IgD-negative memory B cell (primary cell): ENCODE data around the gene GNAQ. TPM values are rescaled to one million over a fixed set of nuclear protein-coding genes. Genes with fewer than 3 reads are reported as not detected.
"Not testable (repeated sequence)": the region's sequence is repeated elsewhere in the genome, so short reads cannot be mapped to it uniquely, and the experiment has no call there.

ENCODE experiments used
- H3K27ac Mint-ChIP-seq, 3 donors: one replicate each; pipeline ENCODE4 v1.8.0; 2020 to 2022; ENCODE audit warnings: mild to moderate bottlenecking in 3 of 3, mixed read lengths in 3 of 3, moderate library complexity in 1 of 3
- H3K27me3 Mint-ChIP-seq: one replicate; pipeline ENCODE4 v1.8.0; 2021; ENCODE audit warnings: mixed read lengths
- H3K36me3 Mint-ChIP-seq: one replicate; pipeline ENCODE4 v1.8.0; 2020; ENCODE audit warnings: mild to moderate bottlenecking, mixed read lengths
- H3K4me1 Mint-ChIP-seq, 3 donors: one replicate each; pipeline ENCODE4 v1.8.0; 2020 to 2022; ENCODE audit warnings: mixed read lengths in 3 of 3, mild to moderate bottlenecking in 1 of 3
- H3K4me3 Mint-ChIP-seq, 4 donors: one replicate each; pipeline ENCODE4 v1.8.0; 2020 to 2022; ENCODE audit warnings: mild to moderate bottlenecking in 4 of 4, mixed read lengths in 4 of 4, moderate library complexity in 3 of 4
- H3K9me3 Mint-ChIP-seq, 3 donors: one replicate each; pipeline ENCODE4 v1.8.0; 2020 to 2021; ENCODE audit warnings: mixed read lengths in 3 of 3, mild to moderate bottlenecking in 1 of 3
- polyA plus RNA-seq: library from polyadenylated mRNA; unstranded; fragments of 300-500 nt; fragmentation: Illumina TruSeq; gene quantifications from one replicate; pipeline ENCODE4 v1.2.3, GENCODE V29; 2021

Gene GNAQ
- polyA plus RNA-seq, 1 donor from 2014 or later: 0.39 TPM

DNA sequence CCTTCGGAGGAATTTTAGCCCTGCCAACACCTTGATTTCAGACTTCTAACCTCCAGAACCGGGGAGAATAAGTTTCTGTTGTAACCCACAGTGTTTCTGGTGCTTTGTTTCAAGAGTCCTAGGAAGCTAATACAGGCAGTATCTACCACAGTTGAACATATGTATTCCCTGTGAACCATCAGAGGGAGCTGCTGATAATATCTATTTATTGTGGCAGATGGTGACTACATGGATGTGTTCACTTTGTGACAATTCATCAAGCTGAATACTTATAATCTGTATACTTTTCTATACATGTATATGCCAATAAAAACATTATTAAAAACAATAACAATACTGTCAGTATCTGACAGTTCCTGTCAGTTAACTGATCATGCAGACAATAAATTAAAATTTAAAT is 246.3 kb downstream of the GNAQ start:
- no peaks in the 10 kb centered on the region for H3K4me1 Mint-ChIP-seq
- H3K36me3 Mint-ChIP-seq: no peaks in the 10 kb centered on the region
- no peak overlapping the region for H3K4me3 Mint-ChIP-seq
- peaks cover 0 to 2% (median 0%) of the 10 kb centered on the region in 3 donors for H3K9me3 Mint-ChIP-seq
- peaks cover 7% of the 10 kb centered on the region for H3K27me3 Mint-ChIP-seq
- no peak overlapping the region for H3K27ac Mint-ChIP-seq

DNA sequence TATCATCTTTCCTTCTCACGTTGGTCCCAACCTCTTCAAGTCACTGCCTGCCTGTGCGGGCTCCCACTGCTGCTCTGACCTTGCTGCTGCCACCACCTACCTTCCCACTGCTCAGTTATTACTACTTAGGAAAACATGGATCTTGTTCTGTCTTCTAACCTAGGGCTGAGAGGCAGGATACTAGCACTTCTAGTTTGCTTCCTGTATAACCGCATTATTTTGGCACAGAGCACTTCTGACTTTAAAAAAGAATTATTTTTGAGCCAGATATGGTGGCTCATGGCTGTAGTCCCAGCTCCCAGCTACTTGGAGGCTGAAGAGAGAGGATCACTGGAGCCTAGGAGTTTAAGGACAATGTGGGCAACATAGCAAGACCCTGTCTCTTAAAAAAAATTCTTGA is 248.1 kb downstream of the GNAQ start:
- H3K4me1 Mint-ChIP-seq: peaks cover 0 to 3% (median 0%) of the 10 kb centered on the region in 3 donors
- H3K36me3 Mint-ChIP-seq: no peaks in the 10 kb centered on the region
- H3K4me3 Mint-ChIP-seq: no peak overlapping the region
- peaks cover 5% of the 10 kb centered on the region for H3K27me3 Mint-ChIP-seq
- peaks cover 0 to 2% (median 0%) of the 10 kb centered on the region in 3 donors for H3K9me3 Mint-ChIP-seq
- no peak overlapping the region for H3K27ac Mint-ChIP-seq

DNA sequence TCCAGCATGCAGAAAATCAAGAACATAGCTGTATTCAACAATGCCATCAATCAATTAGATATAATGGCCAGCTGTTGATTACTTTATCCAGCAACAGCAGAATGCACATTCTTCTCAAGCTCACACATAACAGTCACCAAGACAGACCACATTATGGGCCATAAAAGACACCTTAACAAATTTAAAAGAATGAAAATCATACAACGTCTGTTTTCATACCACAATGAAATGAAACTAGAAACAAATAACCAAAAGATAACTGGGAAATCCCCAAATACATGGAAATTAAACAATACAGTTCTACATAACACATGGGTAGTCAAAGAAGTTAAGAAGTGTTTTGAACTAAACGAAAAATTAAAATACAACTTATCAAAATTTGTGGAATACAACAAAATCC is 252.6 kb downstream of the GNAQ start:
- peaks cover 0 to 3% (median 0%) of the 10 kb centered on the region in 3 donors for H3K4me1 Mint-ChIP-seq
- no peaks in the 10 kb centered on the region for H3K36me3 Mint-ChIP-seq
- no peak overlapping the region for H3K4me3 Mint-ChIP-seq
- no peak overlapping the region for H3K27ac Mint-ChIP-seq
- peaks cover 0 to 7% (median 2%) of the 10 kb centered on the region in 3 donors for H3K9me3 Mint-ChIP-seq
- H3K27me3 Mint-ChIP-seq: peaks cover 5% of the 10 kb centered on the region

DNA sequence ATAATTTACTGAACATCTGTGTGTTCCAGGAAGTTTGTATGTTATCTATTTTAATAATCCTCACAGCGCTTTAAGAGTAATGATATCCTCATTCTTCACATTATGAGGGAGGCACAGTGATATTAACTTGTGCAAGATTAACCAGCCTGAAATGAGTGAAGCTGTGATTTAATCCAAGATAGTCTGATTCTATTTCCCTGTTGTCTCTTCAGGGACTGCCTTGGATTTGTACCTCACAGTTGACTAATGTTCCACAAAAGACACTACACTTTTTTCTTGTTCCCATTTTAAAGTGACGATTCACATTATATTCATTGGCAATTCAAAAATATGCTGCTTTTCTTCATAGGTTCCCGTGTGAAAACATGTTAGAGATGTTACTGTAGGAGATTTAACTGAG is 258.2 kb downstream of the GNAQ start:
- Mint-ChIP-seq H3K4me3 (no peak overlapping the region), H3K27me3 (peaks cover 7% of the 10 kb centered on the region), H3K4me1 (no peaks in the 10 kb centered on the region), H3K27ac (no peak overlapping the region), H3K9me3 (peaks cover 0 to 7% (median 0%) of the 10 kb centered on the region in 3 donors), H3K36me3 (no peaks in the 10 kb centered on the region)

DNA sequence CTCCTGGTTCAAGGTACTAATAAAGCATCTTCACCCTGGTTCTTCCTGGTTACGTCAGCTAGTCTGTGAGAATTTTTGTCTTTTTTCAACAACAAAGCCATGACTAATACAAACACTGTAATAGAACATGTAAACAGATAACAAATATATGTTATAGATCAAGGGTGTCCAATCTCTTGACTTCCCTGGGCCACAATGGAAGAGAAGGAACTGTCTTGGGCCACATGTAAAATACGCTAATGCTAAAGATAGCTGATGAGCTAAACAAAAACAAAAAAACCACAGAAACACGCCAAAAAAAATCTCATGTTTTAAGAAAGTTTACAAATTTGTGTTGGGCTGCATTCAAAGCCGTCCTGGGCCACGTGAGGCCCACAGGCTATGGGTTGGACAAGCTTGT is 259.0 kb downstream of the GNAQ start:
- Mint-ChIP-seq H3K27me3 (peaks cover 7% of the 10 kb centered on the region), H3K4me1 (no peaks in the 10 kb centered on the region), H3K9me3 (peaks cover 0 to 4% (median 0%) of the 10 kb centered on the region in 3 donors), H3K4me3 (no peak overlapping the region), H3K36me3 (no peaks in the 10 kb centered on the region), H3K27ac (peak overlapping the region in 1 of 3 donors; percentile 31)

DNA sequence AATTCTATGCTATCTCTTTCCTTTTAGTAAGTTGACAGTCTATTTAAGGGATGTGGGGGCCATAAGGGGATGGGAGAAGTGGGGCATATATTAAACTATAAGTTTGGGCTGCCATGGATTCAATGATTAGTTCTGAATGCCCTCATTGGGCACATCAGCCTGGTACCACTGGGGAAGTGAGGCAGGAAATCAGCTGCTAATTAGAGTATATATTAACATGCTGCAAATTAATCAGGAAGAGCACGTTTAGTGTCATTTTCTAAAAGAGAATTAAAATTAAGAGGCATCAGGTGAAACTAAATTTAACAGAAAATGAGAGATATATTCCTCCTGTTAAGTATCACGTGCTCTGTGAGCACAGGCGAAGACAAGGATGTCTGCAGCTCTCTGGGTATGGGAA is 260.4 kb downstream of the GNAQ start:
- H3K27ac Mint-ChIP-seq: no peak overlapping the region
- no peaks in the 10 kb centered on the region for H3K4me1 Mint-ChIP-seq
- peak overlapping the region in 1 of 4 donors; percentile 14 for H3K4me3 Mint-ChIP-seq
- H3K27me3 Mint-ChIP-seq: peaks cover 7% of the 10 kb centered on the region
- H3K36me3 Mint-ChIP-seq: no peaks in the 10 kb centered on the region
- peaks cover 0 to 2% (median 0%) of the 10 kb centered on the region in 3 donors for H3K9me3 Mint-ChIP-seq

DNA sequence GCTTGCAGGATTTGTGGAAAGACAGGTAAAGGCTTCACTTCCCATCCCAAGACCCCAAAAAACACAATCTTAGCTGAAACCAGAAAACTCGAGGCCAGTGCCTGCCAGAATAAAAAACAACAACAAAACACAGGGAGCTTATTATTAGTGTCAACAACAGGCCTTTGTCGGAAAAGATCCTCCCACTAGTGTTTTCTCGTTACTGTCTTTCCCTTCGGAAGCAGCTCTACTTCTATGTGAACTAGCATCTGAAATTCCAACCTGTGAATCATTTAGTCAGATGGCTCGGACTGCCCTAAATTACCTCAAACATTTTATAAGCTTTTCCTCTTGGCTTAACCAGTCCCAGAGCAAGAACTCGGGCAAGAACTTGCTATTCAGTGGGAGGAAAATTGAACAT is 261.3 kb downstream of the GNAQ start:
- H3K27ac Mint-ChIP-seq: no peak overlapping the region
- no peaks in the 10 kb centered on the region for H3K9me3 Mint-ChIP-seq
- H3K4me1 Mint-ChIP-seq: no peaks in the 10 kb centered on the region
- H3K27me3 Mint-ChIP-seq: peaks cover 7% of the 10 kb centered on the region
- no peak overlapping the region for H3K4me3 Mint-ChIP-seq
- H3K36me3 Mint-ChIP-seq: no peaks in the 10 kb centered on the region

DNA sequence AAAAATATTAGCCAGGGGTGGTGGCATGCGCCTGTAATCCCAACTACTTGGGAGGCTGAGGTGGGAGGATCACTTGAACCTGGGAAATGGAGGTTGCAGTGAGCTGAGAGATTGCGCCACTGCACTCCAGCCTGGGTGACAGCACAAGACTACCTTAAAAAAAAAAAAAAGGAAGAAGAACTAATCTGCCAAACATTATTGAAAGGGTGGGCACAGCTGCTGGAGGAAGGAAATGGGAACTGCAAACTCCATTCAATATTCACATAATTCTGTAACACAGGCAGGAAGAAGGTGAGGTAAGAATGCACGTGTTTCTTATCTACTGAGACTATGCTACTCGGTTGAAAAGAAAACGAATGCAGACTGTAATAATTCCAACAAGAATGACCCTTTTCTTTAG is 262.4 kb downstream of the GNAQ start:
- H3K27me3 Mint-ChIP-seq: peaks cover 9% of the 10 kb centered on the region
- H3K36me3 Mint-ChIP-seq: no peaks in the 10 kb centered on the region
- H3K4me3 Mint-ChIP-seq: no peak overlapping the region
- H3K9me3 Mint-ChIP-seq: no peaks in the 10 kb centered on the region
- H3K27ac Mint-ChIP-seq: no peak overlapping the region
- no peaks in the 10 kb centered on the region for H3K4me1 Mint-ChIP-seq

DNA sequence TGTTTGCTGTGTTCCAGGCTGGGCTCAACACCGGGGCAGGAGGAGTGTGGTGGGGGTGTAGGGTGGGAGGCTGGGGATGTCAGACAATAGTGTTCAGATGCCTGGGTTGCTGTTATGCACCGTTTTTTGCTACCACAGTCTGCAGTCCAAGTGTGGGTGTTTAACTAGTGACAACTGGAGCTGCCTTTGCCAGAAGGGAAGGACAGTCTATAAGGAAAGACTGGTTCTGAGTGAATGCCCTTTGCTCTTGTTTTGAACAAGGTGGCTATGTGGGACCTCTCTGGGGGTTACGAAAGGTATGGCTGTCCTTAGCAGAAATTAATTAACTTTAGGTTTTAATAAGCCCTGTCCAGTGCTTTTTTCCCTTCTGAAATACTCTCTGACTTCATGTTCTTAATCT is 265.0 kb downstream of the GNAQ start:
- Mint-ChIP-seq H3K9me3 (no peaks in the 10 kb centered on the region), H3K4me1 (no peaks in the 10 kb centered on the region), H3K36me3 (no peaks in the 10 kb centered on the region), H3K27ac (no peak overlapping the region), H3K27me3 (peaks cover 7% of the 10 kb centered on the region), H3K4me3 (no peak overlapping the region)

DNA sequence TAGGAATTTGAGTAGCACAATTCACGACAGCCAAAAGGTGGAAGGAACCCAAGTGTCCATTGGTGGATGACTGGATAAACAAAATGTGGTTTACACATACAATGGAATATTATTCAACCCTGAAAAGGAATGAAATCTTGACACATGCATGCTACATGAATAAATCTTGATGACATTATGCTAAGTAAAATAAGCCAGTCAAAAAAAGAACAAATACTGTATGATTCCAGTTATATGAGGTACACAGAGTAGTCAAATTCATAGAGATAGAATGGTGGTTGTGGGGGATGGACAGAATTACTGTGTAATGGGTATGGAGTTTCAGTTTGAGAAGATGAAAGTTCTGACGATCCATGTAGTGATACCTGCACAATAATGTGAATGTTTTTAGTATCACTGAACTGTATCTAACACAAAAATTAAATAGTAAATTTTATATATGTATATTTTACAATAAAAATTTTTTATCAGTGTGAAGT is 265.8 kb downstream of the GNAQ start:
- no peaks in the 10 kb centered on the region for H3K36me3 Mint-ChIP-seq
- no peak overlapping the region for H3K27ac Mint-ChIP-seq
- H3K27me3 Mint-ChIP-seq: peaks cover 7% of the 10 kb centered on the region
- no peak overlapping the region for H3K4me3 Mint-ChIP-seq
- H3K9me3 Mint-ChIP-seq: no peaks in the 10 kb centered on the region
- H3K4me1 Mint-ChIP-seq: no peaks in the 10 kb centered on the region

DNA sequence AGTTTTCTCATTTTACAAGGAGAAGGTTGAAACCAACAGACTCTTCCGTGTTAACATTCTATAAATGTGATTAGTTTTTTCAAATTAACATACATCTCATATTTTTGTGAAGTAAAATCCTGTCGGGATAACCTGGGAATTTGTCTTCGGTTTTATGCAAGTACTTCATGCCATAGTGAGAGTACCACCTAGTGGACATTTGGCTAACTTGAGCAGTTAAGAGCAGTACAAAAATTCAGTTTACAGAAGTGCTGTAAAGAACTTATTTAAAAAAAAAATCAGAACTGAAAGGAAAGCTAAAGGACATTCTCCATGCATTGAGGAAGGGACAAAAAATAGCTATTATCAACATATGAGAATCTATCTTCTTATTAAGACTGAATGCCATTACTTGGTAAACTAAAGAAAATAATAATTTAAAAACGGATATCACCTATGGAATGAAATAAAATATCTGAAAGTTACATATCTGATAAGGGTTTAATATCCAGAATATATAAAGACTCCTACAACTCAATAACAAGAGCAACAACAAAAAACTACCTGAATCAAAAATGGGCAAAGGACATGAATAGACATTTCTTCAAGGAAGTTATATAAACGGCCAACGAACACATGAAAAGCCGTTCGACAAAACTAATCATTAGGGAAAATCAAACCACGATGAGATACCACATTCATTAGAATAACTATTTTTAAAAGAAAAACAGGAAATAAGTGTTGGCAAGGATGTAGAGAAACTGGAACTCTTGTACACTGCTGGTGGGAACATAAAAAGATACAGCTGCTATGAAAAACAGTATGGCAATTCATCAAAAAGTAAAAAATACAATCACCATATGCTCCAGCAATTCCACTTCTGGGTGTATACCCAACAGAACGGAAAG is 266.5 kb downstream of the GNAQ start:
- peaks cover 3% of the 10 kb centered on the region for H3K27me3 Mint-ChIP-seq
- no peaks in the 10 kb centered on the region for H3K9me3 Mint-ChIP-seq
- no peak overlapping the region for H3K4me3 Mint-ChIP-seq
- no peaks in the 10 kb centered on the region for H3K4me1 Mint-ChIP-seq
- no peak overlapping the region for H3K27ac Mint-ChIP-seq
- no peaks in the 10 kb centered on the region for H3K36me3 Mint-ChIP-seq

DNA sequence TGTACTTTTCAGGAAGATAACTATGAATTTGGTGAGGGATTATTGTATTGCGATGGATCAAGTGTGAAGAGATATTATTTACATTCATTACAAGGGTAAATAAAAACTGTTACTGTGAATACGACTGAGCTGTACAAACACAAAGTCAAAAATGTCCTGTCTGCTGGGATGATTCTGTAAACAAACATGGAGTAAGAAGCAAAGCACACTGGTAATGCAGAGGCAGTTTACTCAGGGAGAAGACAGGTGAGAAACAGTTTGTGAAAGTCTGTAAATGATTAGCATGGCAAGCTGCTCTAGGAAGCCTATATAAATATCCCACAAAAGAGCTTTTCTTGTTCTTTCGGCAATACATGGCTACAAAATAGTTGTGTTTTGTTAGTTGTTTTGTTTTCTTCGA is 268.0 kb downstream of the GNAQ start:
- peaks cover 3% of the 10 kb centered on the region for H3K27me3 Mint-ChIP-seq
- no peaks in the 10 kb centered on the region for H3K36me3 Mint-ChIP-seq
- H3K9me3 Mint-ChIP-seq: peaks cover 0 to 2% (median 0%) of the 10 kb centered on the region in 3 donors
- H3K27ac Mint-ChIP-seq: no peak overlapping the region
- H3K4me3 Mint-ChIP-seq: no peak overlapping the region
- peaks cover 0 to 1% (median 0%) of the 10 kb centered on the region in 3 donors for H3K4me1 Mint-ChIP-seq

DNA sequence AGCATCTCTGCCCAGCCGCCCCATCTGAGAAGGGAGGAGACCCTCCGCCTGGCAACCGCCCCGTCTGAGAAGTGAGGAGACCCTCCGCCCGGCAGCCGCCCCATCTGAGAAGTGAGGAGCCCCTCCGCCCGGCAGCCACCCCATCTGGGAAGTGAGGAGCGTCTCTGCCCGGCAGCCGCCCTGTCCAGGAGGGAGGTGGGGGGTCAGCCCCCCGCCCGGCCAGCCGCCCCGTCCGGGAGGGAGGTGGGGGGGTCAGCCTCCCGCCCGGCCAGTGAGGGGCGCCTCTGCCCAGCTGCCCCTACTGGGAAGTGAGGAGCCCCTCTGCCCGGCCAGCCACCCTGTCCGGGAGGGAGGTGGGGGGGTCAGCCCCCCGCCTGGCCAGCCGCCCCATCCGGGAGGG is 270.7 kb downstream of the GNAQ start:
- H3K4me3 Mint-ChIP-seq, H3K27ac Mint-ChIP-seq, H3K27me3 Mint-ChIP-seq, H3K36me3 Mint-ChIP-seq, H3K9me3 Mint-ChIP-seq, H3K4me1 Mint-ChIP-seq: not testable (repeated sequence)

DNA sequence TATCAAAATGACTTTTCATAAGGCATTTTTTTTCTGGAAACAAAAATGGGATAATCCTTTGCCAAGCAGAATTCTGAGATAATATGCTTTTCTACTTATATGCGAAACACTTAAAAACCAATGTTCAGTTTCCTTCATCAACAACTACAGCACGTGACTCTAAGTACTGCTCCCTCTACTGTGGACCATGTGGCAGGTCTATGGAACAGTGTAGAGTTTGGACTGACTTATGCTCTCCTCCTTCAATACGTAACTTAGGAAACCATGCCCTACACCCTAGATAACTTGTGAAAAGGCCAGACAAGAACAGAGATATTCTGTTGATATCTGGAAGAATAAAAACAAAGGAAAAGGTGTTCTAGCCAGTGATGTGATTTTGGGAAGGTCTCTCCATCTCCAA is 272.2 kb downstream of the GNAQ start:
- Mint-ChIP-seq H3K9me3 (peaks cover 0 to 5% (median 2%) of the 10 kb centered on the region in 3 donors), H3K4me3 (no peak overlapping the region), H3K27me3 (no peaks in the 10 kb centered on the region), H3K4me1 (peaks cover 0 to 1% (median 0%) of the 10 kb centered on the region in 3 donors), H3K27ac (no peak overlapping the region), H3K36me3 (no peaks in the 10 kb centered on the region)

DNA sequence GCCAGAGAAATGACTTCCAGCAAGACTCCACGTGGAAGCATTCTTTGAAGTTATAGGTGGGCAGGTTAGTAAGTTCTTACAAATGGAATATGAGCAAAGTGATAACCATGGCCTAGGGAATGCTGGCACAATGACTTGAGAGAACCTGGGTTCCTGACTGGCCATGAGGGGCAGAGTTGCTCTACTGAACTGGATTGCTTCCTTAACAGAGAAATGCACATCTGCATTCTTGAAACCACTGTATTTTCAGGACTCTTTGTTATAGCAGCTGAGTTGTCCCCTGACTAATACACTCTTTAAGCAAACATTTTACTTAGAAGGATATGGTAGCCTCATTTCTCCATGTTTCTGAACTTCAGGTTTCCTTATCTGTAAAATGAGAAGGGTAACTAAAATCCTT is 275.2 kb downstream of the GNAQ start:
- H3K36me3 Mint-ChIP-seq: no peaks in the 10 kb centered on the region
- H3K27ac Mint-ChIP-seq: no peak overlapping the region
- H3K9me3 Mint-ChIP-seq: peaks cover 0 to 5% (median 2%) of the 10 kb centered on the region in 3 donors
- peaks cover 0 to 4% (median 1%) of the 10 kb centered on the region in 3 donors for H3K4me1 Mint-ChIP-seq
- H3K27me3 Mint-ChIP-seq: no peaks in the 10 kb centered on the region
- no peak overlapping the region for H3K4me3 Mint-ChIP-seq

DNA sequence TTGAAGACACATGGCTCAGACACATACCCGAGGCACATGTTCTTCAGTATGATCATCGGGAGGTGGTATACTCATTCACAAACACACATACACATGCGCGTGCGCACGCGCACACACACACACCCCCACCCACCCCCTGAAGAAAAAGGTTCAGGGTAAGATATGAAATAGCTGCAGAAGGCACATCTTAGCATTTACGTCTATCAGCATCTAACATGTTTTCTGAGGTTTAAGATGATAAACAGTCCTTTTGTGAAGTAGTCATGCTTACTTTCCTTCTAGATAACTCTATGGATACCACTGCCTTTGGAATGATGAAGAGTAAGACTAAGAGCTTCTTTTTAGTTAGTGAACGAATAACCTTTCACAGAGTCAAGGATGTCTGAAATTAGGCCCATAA is 278.4 kb downstream of the GNAQ start:
- H3K4me1 Mint-ChIP-seq: peaks cover 0 to 5% (median 0%) of the 10 kb centered on the region in 3 donors
- no peaks in the 10 kb centered on the region for H3K36me3 Mint-ChIP-seq
- H3K27me3 Mint-ChIP-seq: no peaks in the 10 kb centered on the region
- H3K27ac Mint-ChIP-seq: no peak overlapping the region
- no peak overlapping the region for H3K4me3 Mint-ChIP-seq
- H3K9me3 Mint-ChIP-seq: peaks cover 0 to 3% (median 2%) of the 10 kb centered on the region in 3 donors
